Caco-2 (cell line): ENCODE measurements around the gene RSL24D1. TPM values are rescaled to one million over a fixed set of nuclear protein-coding genes. Genes with fewer than 3 reads are reported as not detected.

Source experiments
- BruUV-seq: library from RNA; stranded (reverse); fragments of 400-500 nt; replicated peaks from 2 replicates; lab custom pipeline; 2021; lab: Mats Ljungman, UMichigan
- CTCF ChIA-PET: fragments of 300-600 bp; sonication (Branson Sonifier 250); formaldehyde crosslinking; loops from one replicate; lab custom pipeline; 2022; ENCODE audit warnings: antibody characterized with exemption; lab: Charles Lee
- POLR2A ChIA-PET: fragments of 300-600 bp; sonication (Branson Sonifier 250); formaldehyde crosslinking; loops from one replicate; lab custom pipeline; 2022; ENCODE audit warnings: antibody characterized with exemption; lab: Charles Lee
- DNase-seq, 2 experiments: peaks; one replicate each; pipeline versions ENCODE4 v3.0.0 to v3.0.0-alpha.2; 2020 to 2022
- H3K27me3 ChIP-seq: replicated peaks from 2 replicates; pipeline ENCODE4 v1.6.0; 2011; ENCODE audit warnings: low read length; ENCODE audit not compliant: control insufficient read depth, insufficient read depth
- H3K36me3 ChIP-seq: 2 replicates; pipeline ENCODE4 v1.5.1; 2011; ENCODE audit warnings: low read length; ENCODE audit not compliant: control insufficient read depth, insufficient read depth
- H3K4me1 ChIP-seq: fragments of 250-450 bp; sonication (Bioruptor Pico); 2 replicates; pipeline ENCODE4 v1.5.1; 2020; ENCODE audit warnings: mild to moderate bottlenecking
- H3K4me3 ChIP-seq: 2 replicates; pipeline ENCODE4 v1.5.1; 2011; ENCODE audit warnings: low read depth, mild to moderate bottlenecking, control low read depth, low read length
- H3K9me3 ChIP-seq: fragments of 250-450 bp; sonication (Bioruptor Pico); 2 replicates; pipeline ENCODE4 v1.5.1; 2020; ENCODE audit warnings: mild to moderate bottlenecking, moderate library complexity
- H3K27ac Mint-ChIP-seq: one replicate; pipeline ENCODE4 v1.8.0; 2022; ENCODE audit warnings: mixed read lengths; ENCODE audit not compliant: unreplicated experiment
- H3K27me3 Mint-ChIP-seq: one replicate; pipeline ENCODE4 v1.8.0; 2022; ENCODE audit warnings: mixed read lengths; ENCODE audit not compliant: insufficient read depth, unreplicated experiment
- H3K36me3 Mint-ChIP-seq: one replicate; pipeline ENCODE4 v1.8.0; 2022; ENCODE audit warnings: mild to moderate bottlenecking, mixed read lengths; ENCODE audit not compliant: insufficient read depth, unreplicated experiment
- H3K4me1 Mint-ChIP-seq: one replicate; pipeline ENCODE4 v1.8.0; 2022; ENCODE audit warnings: low read depth, mixed read lengths; ENCODE audit not compliant: unreplicated experiment
- H3K4me3 Mint-ChIP-seq: one replicate; pipeline ENCODE4 v1.8.0; 2022; ENCODE audit warnings: mild to moderate bottlenecking, moderate library complexity, mixed read lengths; ENCODE audit not compliant: unreplicated experiment
- H3K9me3 Mint-ChIP-seq: one replicate; pipeline ENCODE4 v1.8.0; 2022; ENCODE audit warnings: mixed read lengths; ENCODE audit not compliant: unreplicated experiment
- CTCF ChIP-seq, 2 experiments: fragments of 200-600 bp in 1 of 2; IDR thresholded peaks; 1 replicate in 1 of 2; 2 replicates in 1 of 2; pipeline versions ENCODE4 v1.5.1 to v1.8.0; 2011 to 2022; ENCODE audit warnings: antibody characterized with exemption in 1 of 2, control low read depth in 1 of 2, inconsistent platforms in 1 of 2, low read depth in 1 of 2, low read length in 1 of 2, mild to moderate bottlenecking in 1 of 2, moderate library complexity in 1 of 2; ENCODE audit not compliant: insufficient read depth in 1 of 2, severe bottlenecking in 1 of 2, unreplicated experiment in 1 of 2
- intact Hi-C: fragments of 100-400 bp; cut with micrococcal nuclease; formaldehyde crosslinking; loops from one replicate; pipeline ENCODE4 v1.10.0; 2022; ENCODE audit not compliant: unreplicated experiment
- total RNA-seq: library from RNA; stranded (reverse); gene quantifications from 2 replicates; pipeline ENCODE4 v1.2.3, GENCODE V29; 2022

The RSL24D1 gene
- total RNA-seq, 1 experiment from 2014 or later = 124 TPM

- ChIA-PET CTCF (no interaction called here), POLR2A (no interaction called here)
- Histone ChIP-seq H3K27me3 (no peaks in the 10 kb centered on the region), H3K9me3 (no peaks in the 10 kb centered on the region), H3K36me3 (no peaks in the 10 kb centered on the region), H3K4me3 (no peak overlapping the region), H3K4me1 (peaks cover 10% of the 10 kb centered on the region)
- intact Hi-C loops = no loop called here
- no peaks in the 10 kb centered on the region for H3K9me3 Mint-ChIP-seq
- no peak overlapping the region for H3K4me3 Mint-ChIP-seq
- no peak for TF ChIP-seq CTCF (IDR thresholded peaks at IDR 0.05; ENCODE audit: insufficient read depth in 1 of 2, low read depth in 1 of 2, low read length in 1 of 2, severe bottlenecking in 1 of 2, unreplicated experiment in 1 of 2)
- no peak for DNase-seq
- no peaks in the 10 kb centered on the region for H3K36me3 Mint-ChIP-seq
- no peaks in the 10 kb centered on the region for H3K27me3 Mint-ChIP-seq
- no peak overlapping the region for H3K27ac Mint-ChIP-seq
- peaks cover 10% of the 10 kb centered on the region for H3K4me1 Mint-ChIP-seq
- no TSS peak for BruUV-seq
Observed at GRCh38 chr15:55230953-55231352, 34.2 kb upstream of the RSL24D1 start.

DNA sequence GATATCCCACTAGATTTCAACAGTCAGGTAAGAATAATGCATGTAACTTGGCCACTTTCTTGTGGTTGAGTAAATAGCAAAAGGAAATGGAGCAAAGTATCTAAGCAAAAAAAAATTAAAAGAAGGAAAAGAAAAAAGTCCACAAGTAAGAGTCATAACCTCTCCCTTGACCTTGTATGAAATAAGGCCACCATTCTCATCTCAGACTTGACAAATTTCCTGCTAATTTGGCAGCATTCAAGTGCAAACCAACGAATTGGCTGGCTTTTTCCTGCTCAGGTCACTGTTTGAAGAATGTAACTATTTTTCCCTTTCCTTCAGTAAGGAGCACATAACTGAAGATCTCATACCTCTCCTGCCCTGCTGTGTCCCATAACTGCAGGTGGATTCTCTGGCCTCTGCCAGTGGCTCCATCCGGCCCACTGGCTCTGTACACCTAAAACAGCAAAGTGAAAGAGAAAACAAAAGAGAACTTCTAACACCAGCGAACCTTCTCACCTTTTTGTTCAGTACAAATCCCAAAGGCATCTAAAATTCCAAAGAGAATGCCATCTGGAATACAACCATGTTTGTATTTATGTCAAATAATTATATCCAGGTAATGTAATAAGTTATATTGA, 33.4 kb upstream of the RSL24D1 start:
- Histone ChIP-seq H3K4me3 (no peak overlapping the region), H3K9me3 (peaks cover 4% of the 10 kb centered on the region; the same call in 1 of the 2 replicates), H3K27me3 (no peaks in the 10 kb centered on the region), H3K36me3 (no peaks in the 10 kb centered on the region), H3K4me1 (peaks cover 13% of the 10 kb centered on the region)
- Mint-ChIP-seq H3K27ac (no peak overlapping the region), H3K27me3 (no peaks in the 10 kb centered on the region), H3K36me3 (no peaks in the 10 kb centered on the region), H3K9me3 (no peaks in the 10 kb centered on the region), H3K4me1 (peaks cover 14% of the 10 kb centered on the region), H3K4me3 (no peak overlapping the region)
- BruUV-seq = no TSS peak
- POLR2A ChIA-PET = no interaction called here
- intact Hi-C loops = no loop called here
- DNase-seq = no peak
- CTCF ChIA-PET = no interaction called here
- no peak for TF ChIP-seq CTCF (IDR thresholded peaks at IDR 0.05; ENCODE audit: insufficient read depth in 1 of 2, low read depth in 1 of 2, low read length in 1 of 2, severe bottlenecking in 1 of 2, unreplicated experiment in 1 of 2)

DNA sequence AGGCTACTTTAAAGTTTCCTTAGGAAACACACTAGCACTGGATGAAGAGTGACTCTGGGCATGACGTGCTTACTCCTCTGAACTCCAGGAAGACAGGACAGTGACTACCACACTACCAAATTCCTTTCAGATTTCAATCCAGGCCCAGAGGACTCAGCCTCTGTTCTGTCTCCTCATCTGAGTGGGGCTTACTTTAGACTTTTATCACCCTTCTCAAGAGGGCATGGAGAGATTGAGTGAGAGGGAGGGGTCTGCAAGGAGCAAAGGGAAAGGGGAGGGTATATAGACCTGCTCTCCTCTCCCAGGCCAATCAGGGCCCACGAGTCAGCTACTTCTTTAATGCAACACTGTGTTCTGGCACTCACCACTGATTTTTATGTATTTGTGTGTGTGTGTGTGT, 29.4 kb upstream of the RSL24D1 start:
- Mint-ChIP-seq H3K4me3 (no peak overlapping the region), H3K9me3 (no peaks in the 10 kb centered on the region), H3K36me3 (no peaks in the 10 kb centered on the region), H3K4me1 (peaks cover 8% of the 10 kb centered on the region), H3K27ac (no peak overlapping the region), H3K27me3 (no peaks in the 10 kb centered on the region)
- TF ChIP-seq CTCF (IDR thresholded peaks at IDR 0.05; ENCODE audit: insufficient read depth in 1 of 2, low read depth in 1 of 2, low read length in 1 of 2, severe bottlenecking in 1 of 2, unreplicated experiment in 1 of 2) = no peak
- no peak for DNase-seq
- H3K36me3 ChIP-seq = no peaks in the 10 kb centered on the region
- H3K27me3 ChIP-seq = no peaks in the 10 kb centered on the region
- no TSS peak for BruUV-seq
- no peak overlapping the region for H3K4me3 ChIP-seq
- peaks cover 14% of the 10 kb centered on the region for H3K4me1 ChIP-seq
- CTCF ChIA-PET = no interaction called here
- H3K9me3 ChIP-seq = peaks cover 4% of the 10 kb centered on the region; the same call in 1 of the 2 replicates
- intact Hi-C loops = no loop called here
- POLR2A ChIA-PET = no interaction called here
